A172 (cell line): ENCODE measurements around the gene TRIM71. TPM values are rescaled to one million over a fixed set of nuclear protein-coding genes. Genes with fewer than 3 reads are reported as not detected.
"Not testable (repeated sequence)": the region's sequence is repeated elsewhere in the genome, so short reads cannot be mapped to it uniquely, and the experiment has no call there.

Experiments used
- DNase-seq: peaks from one replicate; pipeline ENCODE4 v3.0.0-alpha.2; 2015; ENCODE audit warnings: low spot score
- total RNA-seq: library from RNA; depleted of rRNA; stranded (reverse); fragments of >200 nt; shearing (Covaris generic); gene quantifications from 2 replicates; pipeline ENCODE4 v1.2.3, GENCODE V29; 2014

The TRIM71 gene
- total RNA-seq, 1 experiment from 2014 or later, result 0.05 TPM

- no peak for DNase-seq
Observed at GRCh38 chr3:32890420-32891276, 72.9 kb downstream of the TRIM71 start.

DNA sequence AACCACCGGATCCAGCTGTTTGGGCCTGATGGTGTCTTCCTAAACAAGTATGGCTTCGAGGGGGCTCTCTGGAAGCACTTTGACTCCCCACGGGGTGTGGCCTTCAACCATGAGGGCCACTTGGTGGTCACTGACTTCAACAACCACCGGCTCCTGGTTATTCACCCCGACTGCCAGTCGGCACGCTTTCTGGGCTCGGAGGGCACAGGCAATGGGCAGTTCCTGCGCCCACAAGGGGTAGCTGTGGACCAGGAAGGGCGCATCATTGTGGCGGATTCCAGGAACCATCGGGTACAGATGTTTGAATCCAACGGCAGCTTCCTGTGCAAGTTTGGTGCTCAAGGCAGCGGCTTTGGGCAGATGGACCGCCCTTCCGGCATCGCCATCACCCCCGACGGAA, 73.6 kb downstream of the TRIM71 start:
- DNase-seq, result no peak

DNA sequence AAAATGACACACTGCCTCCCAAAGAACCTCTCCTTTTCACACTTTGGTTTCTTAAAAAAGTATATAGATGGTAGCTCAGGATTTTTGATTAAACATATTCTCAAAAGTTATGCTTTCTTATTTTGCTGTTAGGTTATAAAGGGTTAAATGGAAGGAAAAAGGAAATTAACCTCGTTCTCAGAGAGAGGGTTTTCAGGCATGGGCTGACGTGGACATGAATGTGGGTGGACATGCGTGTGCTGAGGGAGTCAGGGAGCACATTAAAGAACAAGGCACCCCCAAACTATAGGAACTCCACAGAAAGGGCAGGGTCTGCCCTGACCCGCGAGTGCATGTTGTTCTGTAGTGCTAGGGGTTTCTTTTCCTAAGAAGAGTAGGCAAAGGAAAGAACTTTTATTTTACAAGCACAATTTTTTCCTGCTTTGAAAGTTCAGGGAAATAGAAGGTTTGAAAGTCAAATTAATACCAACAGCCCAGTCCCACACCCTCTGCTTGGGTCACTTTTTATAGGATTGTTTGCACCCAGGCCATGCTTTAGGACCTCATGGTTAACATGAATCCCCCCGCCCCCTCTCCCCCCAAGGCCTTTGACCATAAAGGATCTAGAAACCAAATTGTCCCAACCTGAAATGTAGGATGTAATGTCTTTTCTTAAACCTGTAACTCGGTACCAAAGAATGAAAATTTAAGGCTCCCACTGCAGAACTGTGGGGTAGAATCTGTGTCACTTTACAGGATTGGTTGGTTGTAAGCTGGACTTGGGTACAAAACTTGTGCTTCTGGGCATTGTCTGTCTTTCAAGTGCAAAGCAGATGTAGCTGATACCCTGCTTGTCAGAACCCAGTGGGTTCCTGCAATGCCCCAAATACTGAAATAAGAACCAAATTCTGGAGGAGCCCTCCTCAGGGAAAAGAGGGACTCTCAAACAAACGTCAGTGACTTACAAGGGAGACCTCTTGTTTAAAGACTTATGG, 75.1 kb downstream of the TRIM71 start:
- DNase-seq, result no peak

GRCh38 chr3:32894977-32895376, 77.2 kb downstream of the TRIM71 start:
- no peak for DNase-seq

GRCh38 chr3:32895701-32896100, 77.9 kb downstream of the TRIM71 start:
- DNase-seq, result no peak

GRCh38 chr3:32896143-32896542, 78.3 kb downstream of the TRIM71 start:
- no peak for DNase-seq

- DNase-seq, result peak; percentile 7
Observed at GRCh38 chr3:32897001-32897601, 79.3 kb downstream of the TRIM71 start.

DNA sequence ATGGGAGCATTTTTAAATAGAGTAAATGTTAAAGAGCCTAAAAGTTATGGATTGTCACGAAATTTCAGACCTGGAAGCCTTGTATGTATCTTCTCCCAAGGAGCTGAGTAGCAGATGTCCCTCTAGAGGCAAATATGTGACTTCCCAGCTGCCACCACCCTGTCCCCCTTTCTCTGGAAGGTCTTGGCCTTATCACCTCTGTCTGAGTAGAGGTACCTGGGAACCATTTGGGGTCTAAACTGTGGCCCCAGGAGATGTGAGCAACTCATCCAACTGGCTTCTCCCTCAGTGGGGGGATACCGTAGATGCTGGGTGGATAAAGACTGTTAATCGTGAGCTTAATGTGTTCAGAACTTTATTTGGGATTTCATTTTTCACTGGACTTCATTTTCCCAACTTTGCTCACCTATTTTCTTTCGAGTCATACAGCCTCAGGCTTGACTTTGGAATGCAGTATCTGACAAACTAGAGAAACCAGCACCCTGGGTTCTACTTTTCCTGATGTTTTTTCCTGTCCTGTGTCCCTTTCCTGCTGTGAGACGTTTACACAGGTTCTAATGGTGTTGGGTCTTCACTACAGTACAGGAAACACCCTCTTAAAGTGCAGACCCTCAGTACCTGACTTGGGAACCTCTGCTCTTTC, 80.3 kb downstream of the TRIM71 start:
- no peak for DNase-seq

DNA sequence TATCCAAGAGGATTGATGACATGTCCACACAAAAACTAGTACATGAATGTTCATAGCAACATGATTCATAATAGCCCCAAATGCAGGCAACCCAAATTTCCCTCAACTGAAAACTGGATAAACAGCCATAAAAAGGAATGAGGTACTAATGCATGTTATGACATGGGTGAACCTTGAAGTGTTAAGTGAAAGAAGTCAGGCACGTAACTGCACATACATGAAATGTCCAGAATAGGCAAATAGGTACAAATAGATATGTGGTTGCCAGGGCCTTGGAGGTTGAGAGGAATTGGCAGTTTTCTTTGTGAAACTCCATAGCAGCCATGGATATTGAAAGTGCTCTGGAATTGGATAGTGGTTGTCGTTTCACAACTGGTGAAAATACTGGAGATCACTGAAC, 81.5 kb downstream of the TRIM71 start:
- DNase-seq, result no peak

GRCh38 chr3:32901005-32901932, 83.5 kb downstream of the TRIM71 start:
- DNase-seq, result no peak

DNA sequence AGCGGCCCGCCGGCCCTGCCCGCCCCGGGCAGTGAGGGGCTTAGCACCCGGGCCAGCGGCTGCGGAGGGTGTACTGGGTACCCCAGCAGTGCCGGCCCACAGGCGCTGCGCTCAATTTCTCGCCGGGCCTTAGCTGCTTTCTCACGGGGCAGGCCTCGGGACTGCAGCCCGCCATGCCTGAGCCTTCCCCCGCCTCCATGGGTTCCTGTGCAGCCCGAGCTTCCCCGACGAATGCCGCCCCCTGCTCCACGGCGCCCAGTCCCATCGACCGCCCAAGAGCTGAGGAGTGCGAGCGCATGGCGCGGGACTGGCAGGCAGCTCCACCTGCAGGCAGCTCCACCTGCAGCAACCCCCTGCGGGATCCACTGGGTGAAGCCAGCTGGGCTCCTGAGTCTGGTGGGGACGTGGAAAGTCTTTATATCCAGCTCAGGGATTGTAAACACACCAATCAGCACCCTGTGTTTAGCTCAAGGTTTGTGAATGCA, 85.1 kb downstream of the TRIM71 start:
- DNase-seq, result not testable (repeated sequence)

GRCh38 chr3:32903953-32904352, 86.2 kb downstream of the TRIM71 start:
- no peak for DNase-seq

DNA sequence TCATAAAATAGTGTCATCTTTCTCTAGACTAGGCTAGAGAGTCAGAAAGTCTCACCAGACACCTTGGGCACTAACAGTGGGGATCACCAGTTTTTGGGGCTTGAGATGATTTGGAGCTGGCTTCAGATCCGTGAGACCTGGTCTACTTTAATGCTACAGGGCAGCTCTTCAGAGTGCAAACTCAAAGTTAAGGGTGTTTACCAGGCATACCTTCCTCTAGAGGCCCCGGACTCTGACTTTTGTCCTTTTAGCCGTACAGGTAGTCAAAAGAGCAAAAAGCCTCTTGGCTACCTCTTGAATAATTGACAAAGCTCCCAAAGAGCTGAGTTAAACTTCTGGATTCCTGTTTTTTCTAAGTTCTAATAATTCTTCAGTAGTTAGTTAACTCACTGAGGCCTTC, 92.2 kb downstream of the TRIM71 start:
- DNase-seq, result no peak

DNA sequence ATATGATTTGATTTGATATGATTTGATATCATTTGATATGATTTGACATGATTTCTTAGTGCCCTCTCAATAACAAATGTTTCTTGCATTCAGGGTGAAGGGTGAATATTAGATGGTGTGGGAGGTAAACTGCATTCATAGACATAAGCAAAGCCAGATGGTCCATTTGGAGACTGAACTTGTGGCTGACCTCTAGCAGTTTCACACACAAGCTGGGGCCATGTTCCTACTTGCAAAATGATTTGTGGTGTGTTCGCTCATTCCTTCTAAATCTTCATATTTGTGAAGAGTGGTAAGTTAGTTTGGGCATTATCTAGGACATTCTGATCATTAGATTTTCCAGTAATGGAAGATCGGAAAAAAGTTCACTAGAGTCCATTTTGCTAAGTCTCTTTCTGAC, 93.2 kb downstream of the TRIM71 start:
- DNase-seq, result no peak

- no peak for DNase-seq
Observed at GRCh38 chr3:32912046-32912445, 94.2 kb downstream of the TRIM71 start.

- DNase-seq, result no peak
Observed at GRCh38 chr3:32913790-32914446, 96.1 kb downstream of the TRIM71 start.

- DNase-seq, result no peak
Observed at GRCh38 chr3:32919920-32920319, 102.1 kb downstream of the TRIM71 start.

DNA sequence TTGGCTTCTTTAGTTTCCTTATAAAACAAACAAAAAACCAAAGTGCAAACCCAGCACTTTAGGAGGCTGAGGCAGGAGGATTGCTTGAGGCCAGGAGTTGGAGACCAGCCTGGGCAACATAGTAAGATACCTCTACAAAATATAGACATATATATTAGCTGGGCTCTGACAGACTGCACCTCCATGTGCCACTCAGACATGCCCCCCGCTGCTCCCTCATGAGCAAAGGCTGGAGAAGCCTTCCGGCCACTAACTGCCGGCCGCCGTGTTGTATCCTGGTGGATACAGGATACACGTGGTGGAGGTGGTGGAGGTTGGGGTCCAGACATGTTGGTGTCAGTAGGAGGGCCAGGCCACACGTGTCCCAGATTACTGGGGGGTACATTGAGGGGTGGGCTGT, 104.3 kb downstream of the TRIM71 start:
- DNase-seq, result no peak

DNA sequence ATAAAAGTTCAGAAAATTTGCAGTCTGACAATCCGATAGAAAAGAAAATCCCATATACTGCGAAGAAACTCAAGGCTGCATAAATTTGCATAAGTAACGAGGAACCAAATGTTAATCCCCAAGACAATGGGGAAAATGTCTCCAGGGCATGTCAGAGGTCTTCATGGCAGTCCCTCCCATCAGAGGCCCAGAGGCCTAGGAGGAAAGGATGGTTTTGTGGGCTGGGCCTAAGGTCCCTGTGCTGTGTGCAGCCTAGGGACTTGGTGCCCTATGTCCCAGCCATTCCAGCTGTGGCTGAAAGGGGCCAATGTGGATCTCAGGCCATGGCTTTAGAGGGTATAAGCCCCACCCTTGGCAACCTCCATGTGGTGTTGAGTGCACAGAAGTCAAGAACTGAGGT, 112.4 kb downstream of the TRIM71 start:
- no peak for DNase-seq

GRCh38 chr3:32931273-32931672, 113.5 kb downstream of the TRIM71 start:
- DNase-seq, result not testable (repeated sequence)
